LHCN-M2 (cell line): ENCODE data around the gene WASF2. TPM values are rescaled to one million over a fixed set of nuclear protein-coding genes. Genes with fewer than 3 reads are reported as not detected.
"Not testable (repeated sequence)": the region's sequence is repeated elsewhere in the genome, so short reads cannot be mapped to it uniquely, and the experiment has no call there.

ENCODE experiments used
- DNase-seq: peaks from one replicate; pipeline ENCODE4 v3.0.0-alpha.2; 2012; ENCODE audit warnings: low read depth
- total RNA-seq: library from RNA; depleted of rRNA; stranded (reverse); fragments of >200 nt; gene quantifications from 2 replicates; pipeline ENCODE4 v1.2.3, GENCODE V29; 2014

WASF2 gene
- total RNA-seq, 1 experiment from 2014 or later, result 31.0 TPM

GRCh38 chr1:27454610-27455009, 35.4 kb downstream of the WASF2 start:
- DNase-seq, result no peak

- DNase-seq, result no peak
These were observed 38.6 kb downstream of the WASF2 start for GRCh38 chr1:27451343-27451742.

- no peak for DNase-seq
These were observed 41.0 kb downstream of the WASF2 start for GRCh38 chr1:27448982-27449381.

GRCh38 chr1:27447883-27448282, 42.1 kb downstream of the WASF2 start:
- DNase-seq, result no peak

GRCh38 chr1:27447399-27447798, 42.6 kb downstream of the WASF2 start:
- DNase-seq, result no peak

GRCh38 chr1:27446496-27447020, 43.4 kb downstream of the WASF2 start:
- DNase-seq, result no peak

- DNase-seq, result no peak
These were observed 44.6 kb downstream of the WASF2 start for GRCh38 chr1:27445177-27445936.

- no peak for DNase-seq
These were observed 45.3 kb downstream of the WASF2 start for GRCh38 chr1:27444632-27445031.

GRCh38 chr1:27439150-27439549, 50.8 kb downstream of the WASF2 start:
- DNase-seq, result no peak

GRCh38 chr1:27438621-27439061, 51.3 kb downstream of the WASF2 start:
- no peak for DNase-seq

- peak; percentile 70 for DNase-seq
These were observed 53.5 kb downstream of the WASF2 start for GRCh38 chr1:27436204-27437159.

GRCh38 chr1:27435566-27436203, 54.3 kb downstream of the WASF2 start:
- no peak for DNase-seq

GRCh38 chr1:27433706-27434105, 56.3 kb downstream of the WASF2 start:
- DNase-seq, result no peak

GRCh38 chr1:27432725-27433124, 57.2 kb downstream of the WASF2 start:
- not testable (repeated sequence) for DNase-seq

GRCh38 chr1:27431601-27431940, 58.4 kb downstream of the WASF2 start:
- DNase-seq, result no peak

GRCh38 chr1:27430903-27431600, 58.9 kb downstream of the WASF2 start:
- peak; percentile 71 for DNase-seq

GRCh38 chr1:27429029-27429425, 60.9 kb downstream of the WASF2 start:
- DNase-seq, result no peak

- DNase-seq, result peak; percentile 57
These were observed 61.5 kb downstream of the WASF2 start for GRCh38 chr1:27428316-27429028.

GRCh38 chr1:27427816-27428315, 62.1 kb downstream of the WASF2 start:
- DNase-seq, result no peak

GRCh38 chr1:27427329-27427728, 62.6 kb downstream of the WASF2 start:
- no peak for DNase-seq
